GM19328 (cell line): ENCODE results near the gene ZBTB20.
"Not testable (repeated sequence)": the region's sequence is repeated elsewhere in the genome, so short reads cannot be mapped to it uniquely, and the experiment has no call there.

Source experiments
- ATAC-seq: cut with Tn5 transposase; IDR thresholded peaks from one replicate; pipeline ENCODE4 v1.9.1; 2021; ENCODE audit warnings: mild to moderate bottlenecking, moderate library complexity; ENCODE audit not compliant: unreplicated experiment

The ZBTB20 gene

DNA sequence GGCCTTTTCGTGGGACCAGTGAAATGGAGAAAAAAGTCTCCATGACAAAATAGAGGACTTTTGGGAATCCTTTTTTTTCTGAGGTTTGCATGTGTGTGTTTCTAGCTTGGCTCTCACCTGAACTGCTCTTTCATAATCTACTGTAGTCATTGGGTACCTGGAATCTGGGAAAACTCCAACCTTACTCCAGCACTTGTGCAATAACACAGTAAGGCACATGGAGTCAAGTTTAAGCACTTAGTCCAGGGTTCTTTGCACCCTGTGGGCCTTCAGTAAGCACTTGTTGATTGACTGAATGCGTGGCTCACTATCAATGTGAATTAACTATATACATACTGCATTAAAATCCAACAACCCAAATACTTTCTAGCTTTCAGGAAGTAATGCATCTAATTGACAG, 299.5 kb downstream of the ZBTB20 start:
- ATAC-seq, result no peak

DNA sequence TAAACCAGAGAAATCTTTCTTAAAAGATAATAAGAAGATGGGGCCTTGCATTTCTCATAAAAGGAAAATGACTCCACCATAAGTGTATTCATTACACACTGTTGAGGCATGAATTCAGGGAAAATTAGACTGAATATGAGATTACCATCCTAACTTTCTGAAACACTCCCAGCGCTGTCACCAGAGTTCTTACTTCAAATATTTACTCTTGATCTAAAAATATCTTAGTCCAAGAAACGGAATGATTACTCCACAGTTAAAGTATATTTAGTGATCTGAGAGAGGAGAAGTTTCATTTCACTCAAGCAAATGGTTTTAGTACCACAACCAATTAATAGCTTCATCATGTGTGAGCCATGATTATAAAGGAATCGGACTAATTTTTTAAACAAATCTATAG, 300.3 kb downstream of the ZBTB20 start:
- no peak for ATAC-seq

DNA sequence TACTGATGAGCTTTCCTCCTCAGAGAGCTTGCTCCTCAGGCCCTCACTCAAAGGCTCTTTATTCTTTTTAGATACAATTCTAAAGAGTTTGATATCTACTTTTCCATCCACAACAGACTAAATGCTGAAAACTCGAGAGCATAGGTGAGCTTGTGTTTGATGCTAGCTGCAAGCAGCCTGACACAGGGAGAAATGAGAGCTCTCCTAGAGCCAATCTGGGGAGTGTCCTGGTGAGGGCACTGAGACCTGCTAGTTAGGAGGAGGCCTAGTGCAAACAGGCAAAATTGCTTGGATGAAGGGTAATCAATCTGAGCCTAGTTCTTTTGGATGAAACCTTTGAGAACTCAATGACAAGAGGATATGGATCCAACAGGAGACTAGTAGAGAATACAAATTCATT, 300.8 kb downstream of the ZBTB20 start:
- ATAC-seq, result no peak

DNA sequence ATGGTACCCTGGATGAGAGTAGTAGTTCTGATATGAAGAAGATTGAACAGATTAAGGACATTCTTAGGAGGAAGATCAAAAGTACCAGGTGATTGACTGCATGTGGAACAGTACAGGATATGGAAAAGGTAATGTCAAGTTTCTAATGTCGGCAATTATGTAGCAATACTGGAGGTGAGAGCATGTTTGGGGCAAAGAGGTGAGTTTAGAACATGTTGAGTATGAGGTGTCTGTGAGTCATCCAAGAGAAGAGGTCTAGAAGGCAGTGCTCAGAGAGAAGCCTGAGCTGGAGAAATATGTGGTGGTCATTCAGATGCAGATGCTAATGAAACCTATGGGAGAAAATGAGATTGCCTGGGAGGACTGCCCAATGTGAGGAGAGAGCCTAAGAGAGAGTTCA, 305.6 kb downstream of the ZBTB20 start:
- ATAC-seq, result no peak

DNA sequence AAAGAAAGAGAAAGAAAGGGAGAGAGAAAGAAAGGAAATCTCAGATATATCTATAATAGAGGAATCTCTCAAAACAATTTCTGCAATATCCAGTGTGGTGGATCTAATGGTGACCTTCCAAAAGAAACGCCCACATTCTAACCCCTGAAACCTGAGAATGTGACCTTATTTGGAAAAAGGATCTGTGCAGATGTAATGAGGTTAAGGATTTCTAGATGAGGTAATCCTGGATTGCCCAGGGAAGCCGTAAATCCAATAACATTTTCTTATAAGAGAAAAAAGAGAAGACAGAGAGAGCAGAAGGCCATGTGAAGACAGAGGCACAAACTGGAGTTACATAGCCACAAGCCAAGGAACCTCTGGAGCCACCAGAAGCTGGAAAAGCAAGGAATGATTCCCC, 307.6 kb downstream of the ZBTB20 start:
- ATAC-seq, result no peak

DNA sequence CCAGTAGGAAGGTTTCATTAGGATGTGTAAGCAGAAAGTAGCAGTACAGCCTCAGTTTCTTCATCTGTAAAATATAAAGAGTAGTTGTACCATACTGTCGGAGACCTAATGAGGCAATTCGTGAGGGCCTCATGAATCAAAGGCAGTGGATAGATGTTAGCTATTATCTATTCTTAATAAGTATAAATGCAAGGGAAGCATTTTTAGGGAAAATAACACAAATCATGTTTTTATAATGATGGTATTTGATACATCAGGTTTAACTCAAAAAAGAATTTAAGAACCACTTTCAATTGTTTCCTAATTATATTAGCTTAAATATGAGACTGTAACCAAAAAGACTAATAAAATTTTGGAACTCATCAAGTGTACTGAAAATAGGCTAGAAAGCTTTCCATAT, 309.1 kb downstream of the ZBTB20 start:
- ATAC-seq, result no peak

DNA sequence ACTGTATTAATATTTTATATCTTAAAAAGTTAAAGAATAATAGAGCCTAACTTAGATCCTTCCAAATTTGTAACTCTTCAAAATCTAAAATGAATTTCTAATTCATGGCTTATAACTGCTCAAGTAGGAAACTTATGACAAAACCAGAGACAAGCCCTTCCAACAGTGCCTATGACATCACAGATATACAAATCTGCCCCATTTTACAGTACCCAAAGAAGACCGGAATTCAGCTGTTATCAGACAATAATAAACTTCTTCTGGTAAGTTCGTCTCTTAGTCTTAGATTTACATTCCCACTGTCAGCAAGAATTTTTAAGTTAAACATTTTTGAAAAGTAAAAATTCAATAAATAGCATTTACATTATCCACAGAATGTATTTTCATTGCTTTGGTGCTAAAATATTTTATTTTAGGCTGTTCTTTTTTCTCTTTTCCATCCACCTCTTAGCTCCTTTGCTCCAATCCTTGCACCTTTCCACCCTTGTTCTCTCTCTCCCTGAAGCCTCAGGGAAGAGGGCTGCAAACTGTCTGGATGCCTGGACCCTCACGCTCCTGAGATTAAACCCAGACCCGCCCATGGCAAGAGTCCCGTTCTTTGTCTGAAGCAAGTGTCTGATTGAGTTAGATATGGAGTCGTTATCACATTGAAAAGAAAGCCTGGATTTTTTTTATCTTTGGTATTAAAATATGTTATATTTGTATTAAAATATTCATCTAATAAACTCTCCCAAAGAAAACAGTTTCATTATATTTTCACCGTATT, 312.7 kb downstream of the ZBTB20 start:
- no peak for ATAC-seq

DNA sequence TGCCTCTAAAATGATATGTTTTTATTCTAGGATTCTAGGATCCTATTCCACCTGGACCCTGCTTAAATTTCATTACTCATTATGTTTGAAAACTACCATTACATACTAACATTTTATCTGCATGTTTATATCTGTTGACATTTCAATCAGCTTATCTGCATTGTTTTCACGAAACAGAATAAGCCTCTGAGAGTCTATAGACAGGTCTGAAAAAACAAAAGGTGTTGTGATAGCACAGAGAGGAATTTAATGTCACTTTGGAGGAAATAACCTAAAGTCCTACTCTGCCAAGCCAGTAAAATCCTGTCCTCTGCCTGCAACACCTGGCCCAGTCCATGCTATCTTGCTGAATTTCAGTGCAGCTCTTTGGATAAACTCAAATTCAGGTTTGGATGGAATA, 315.2 kb downstream of the ZBTB20 start:
- no peak for ATAC-seq

DNA sequence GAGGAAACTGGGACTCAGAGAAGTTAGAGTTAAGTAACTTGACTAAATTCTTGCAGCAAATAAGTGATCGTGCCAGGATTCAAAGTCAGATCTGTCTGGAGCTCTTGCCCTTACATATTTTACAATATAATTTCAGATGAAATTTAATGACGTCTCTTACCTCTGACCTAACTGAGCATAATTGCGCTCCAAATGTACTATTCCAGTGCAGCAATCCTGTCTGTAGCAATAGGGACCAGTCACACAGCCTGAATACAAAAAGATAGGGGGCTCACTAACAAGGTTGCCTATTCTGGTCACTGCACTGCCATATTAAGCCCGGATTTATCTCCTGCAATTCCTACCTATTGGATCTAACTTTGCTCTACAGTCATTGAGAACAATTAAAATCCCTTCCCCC, 316.4 kb downstream of the ZBTB20 start:
- ATAC-seq, result no peak

DNA sequence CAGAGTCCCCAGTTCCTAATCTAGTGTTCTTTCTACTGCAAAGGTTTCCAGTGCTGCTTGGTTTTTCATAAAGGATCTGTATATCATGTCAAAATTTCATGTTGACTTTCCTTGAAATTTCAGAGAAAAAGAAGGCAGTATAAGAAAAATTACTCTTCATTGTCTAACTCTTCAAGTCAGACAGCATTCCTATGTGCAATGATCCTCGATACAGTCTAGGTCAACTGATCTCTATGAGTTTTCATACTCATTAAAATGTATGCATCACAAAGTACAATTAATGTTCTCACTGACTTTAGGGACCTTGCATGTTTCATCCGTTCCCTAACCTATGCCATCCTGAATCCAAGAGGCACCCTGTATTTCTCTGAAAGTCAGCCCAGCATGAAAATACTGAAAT, 317.3 kb downstream of the ZBTB20 start:
- ATAC-seq, result no peak

DNA sequence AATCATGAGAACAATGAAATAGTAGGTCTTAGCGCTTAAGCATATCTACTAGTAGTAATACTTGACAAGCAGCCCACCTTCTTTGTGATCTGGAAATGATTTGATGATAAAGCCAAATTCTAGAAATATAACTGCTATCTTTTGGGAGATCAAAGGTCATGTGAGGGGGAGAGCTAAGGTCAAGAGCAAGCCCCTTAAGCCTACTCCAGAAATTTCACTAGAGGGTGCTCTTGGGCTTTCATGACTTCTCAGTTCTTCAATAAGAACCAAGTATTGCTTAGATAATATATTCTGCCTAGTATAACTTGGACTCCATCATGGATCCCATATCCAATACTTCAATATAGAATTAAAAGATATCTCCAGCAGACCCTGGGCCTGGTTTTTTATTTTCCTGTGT, 319.6 kb downstream of the ZBTB20 start:
- ATAC-seq, result peak; percentile 76

DNA sequence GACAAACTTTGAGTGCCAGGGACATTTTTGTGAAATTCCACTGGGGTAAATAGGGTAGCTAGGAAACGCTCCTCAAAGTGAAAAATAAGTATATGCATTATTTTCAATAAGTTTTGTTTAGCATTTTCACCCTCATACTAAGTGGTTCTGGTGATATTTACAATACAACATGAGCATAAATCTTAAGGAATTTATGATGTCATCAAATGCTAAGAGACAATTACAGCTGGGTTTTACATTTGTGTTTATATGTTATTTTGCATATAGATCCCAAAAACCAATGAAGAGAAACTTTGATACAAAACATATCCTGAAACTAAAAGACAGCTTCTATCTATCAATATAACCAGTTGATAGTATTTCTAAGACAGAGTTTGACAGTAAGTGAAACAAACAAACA, 323.1 kb downstream of the ZBTB20 start:
- no peak for ATAC-seq

DNA sequence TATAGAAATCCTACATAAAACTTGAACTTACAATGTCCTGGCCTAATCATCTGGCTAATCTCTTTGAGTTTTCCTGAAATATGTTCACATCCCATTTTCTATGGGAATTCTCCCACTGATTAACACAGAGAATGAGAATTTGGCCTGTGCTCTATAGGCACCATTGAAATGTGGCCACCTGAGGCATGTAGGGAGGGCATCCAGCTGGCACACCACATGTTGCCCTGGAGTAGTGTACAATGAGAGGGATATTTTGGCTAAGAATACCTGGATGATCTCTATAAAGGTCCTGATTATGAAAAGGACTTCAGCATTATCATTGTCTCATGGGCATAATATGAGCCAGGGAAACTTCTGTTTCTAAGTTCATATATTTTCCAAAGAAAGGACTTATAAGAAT, 324.0 kb downstream of the ZBTB20 start:
- ATAC-seq, result no peak

DNA sequence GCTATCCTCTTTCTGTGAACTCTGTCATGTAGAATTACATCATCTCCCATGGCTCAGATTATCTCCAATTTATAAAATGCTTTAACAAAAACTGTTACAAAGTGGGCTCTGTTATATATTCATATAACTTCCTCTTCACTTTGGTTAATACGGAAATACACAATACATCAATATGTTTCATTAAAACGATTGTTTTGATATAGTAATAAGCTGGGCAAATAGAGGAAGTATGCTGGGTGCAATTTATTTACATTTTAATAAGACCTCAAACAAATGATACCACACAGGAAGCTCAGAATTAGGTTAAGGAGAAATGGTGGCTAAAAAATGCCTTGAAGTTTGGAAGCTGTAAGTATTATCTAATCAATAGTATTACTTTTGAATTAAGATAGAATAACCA, 331.0 kb downstream of the ZBTB20 start:
- ATAC-seq, result no peak

DNA sequence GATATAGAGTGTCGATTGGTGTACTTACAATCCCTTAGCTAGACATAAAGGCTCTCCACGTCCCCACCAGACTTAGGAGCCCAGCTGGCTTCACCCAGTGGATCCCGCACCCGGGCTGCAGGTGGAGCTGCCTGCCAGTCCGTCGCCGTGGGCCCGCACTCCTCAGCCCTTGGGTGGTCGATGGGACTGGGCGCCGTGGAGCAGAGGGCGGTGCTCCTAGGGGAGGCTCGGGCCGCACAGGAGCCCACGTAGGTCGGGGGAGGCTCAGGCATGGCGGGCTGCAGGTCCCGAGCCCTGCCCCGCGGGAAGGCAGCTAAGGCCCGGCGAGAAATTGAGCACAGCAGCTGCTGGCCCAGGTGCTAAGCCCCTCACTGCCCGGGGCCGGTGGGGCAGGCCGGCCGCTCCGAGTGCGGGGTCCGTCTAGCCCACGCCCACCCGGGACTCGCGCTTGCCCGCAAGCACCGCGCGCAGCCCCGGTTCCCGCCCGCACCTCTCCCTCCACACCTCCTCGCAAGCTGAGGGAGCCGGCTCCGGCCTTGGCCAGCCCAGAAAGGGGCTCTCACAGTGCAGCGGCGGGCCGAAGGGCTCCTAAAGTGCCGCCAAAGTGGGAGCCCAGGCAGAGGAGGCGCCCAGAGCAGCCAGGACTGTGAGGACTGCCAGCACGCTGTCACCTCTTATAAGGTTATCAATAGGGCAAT, 334.4 kb downstream of the ZBTB20 start:
- not testable (repeated sequence) for ATAC-seq

DNA sequence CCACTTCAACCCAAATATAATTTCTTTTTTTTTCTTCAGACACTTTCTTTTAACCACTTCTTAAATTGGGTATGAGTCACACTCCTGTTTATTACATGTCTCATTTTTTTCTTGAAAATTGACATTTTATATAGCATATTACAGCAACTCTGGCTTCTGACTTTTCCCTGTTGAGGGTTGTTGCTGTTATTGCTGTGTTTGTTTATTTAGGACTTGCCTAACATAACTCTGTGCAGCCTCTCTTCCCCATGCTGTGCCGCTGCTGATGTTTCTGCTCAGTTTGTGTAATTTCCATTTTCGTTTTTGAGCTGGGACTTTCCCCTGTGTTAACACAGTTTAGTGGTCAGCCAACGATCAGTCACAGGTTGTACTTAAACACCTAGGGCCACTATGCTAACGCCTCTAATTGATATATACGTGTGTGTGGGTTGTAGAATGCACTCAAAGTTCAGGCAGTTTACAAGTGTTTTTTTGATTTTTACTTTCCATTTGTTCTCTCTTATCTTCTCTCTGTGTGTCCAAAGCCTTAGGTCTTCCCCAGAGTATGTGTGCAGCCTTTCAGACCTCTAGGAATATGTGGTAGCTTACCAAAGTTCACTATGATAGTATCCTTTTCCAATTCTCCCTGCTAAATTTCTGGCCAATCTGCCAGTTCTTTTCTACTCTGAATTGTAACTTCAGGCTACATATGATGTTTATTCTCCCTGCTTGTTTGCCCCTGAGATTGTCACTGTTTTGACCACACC, 337.2 kb downstream of the ZBTB20 start:
- peak; percentile 99 for ATAC-seq

DNA sequence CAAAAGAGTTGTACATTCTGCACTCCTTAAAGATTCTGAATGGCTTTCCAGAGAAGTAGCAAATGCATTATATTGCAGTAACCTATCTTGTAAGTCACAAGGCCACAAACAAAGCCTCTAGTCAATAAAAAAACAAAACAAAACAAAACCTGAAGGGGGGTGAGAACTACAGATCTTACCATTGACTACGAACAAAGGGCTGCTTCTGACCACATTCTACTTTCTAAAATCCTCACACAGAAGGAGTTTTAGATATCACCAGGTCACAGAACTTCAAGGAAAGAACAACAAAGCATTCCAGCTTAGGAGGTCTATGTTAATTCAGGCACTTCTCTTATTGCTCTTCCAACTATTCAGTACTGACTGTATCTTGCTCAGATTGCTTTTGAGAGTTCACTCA, 343.0 kb downstream of the ZBTB20 start:
- no peak for ATAC-seq

DNA sequence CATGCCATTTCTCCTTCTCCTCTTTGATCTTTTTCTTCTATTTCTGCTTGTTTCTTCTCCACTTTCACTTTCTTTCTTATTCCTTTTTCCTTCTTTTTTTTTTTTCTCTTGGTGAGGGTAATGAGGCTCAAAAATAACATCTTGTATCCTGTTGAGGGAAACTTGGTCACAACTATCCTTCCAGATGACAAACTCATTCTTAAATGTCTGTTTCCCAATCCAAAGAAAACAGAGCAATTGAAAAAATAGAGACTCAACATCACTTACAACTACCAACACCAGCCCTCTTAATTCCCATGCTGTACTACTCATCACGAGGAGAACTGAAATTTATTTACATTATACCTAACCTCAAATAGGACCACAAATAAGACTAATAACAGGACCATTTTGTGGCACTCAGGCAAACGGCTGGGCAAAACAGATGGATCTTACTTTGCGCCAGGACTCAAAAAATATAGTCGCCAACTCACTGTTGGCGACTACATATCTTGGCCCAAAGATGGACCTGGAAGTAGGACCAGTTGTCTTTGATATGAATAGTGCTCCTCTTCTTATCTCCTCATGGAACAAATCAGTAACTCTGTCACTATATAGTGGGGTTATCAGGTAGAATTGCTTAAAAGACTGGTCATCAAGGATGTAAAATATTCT, 343.9 kb downstream of the ZBTB20 start:
- no peak for ATAC-seq

DNA sequence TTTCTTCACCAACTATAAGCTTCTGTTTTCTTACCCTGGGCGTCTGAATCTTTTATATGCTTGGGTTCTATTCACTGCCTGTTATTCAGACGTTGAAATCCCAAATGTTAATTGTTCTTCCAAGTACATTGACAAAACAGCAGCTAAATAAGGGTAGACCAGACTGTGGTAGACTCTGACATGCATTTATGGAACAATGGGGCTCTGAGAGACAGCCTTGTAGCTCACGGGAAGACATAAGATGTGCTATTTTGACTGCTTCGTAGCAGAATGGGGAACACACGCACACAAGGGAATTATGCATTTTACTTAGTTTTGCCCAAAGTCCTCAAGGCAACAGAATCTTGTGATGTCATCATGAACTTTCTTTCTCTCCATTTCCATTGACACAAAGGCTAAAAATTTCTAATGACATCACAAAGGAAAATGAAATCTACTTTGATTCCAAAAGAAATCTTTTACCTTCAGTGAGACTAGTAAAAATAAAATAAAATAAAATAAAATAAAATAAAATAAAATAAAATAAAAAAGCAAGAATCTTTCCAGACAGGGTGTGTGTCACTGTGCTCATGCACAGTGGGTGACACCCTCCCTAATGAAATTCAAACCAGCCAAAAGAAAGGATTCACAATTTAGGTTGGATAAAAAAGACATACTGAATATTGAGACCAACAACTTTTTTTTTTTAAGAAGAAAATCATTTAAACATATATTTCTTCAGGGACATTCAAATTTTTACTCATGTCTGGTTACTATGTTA, 346.6 kb downstream of the ZBTB20 start:
- no peak for ATAC-seq

DNA sequence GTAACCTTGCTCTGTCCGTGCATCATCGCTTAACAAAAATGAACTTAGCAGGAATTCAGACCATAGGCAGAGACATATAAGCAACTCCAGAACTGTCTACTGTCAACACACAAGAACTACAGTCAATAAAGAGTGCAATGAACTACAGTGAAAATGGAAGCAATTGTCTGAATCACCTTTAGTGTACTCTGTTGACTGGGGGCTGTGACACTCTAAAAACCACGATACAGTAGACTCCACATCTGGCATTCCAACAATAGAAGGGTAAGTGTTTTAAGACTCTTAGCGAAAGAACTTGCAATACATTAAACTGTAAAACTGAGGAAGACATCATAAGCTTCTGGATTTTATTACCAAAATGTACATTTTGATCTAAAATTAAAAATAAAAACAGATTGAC, 347.3 kb downstream of the ZBTB20 start:
- ATAC-seq, result no peak

DNA sequence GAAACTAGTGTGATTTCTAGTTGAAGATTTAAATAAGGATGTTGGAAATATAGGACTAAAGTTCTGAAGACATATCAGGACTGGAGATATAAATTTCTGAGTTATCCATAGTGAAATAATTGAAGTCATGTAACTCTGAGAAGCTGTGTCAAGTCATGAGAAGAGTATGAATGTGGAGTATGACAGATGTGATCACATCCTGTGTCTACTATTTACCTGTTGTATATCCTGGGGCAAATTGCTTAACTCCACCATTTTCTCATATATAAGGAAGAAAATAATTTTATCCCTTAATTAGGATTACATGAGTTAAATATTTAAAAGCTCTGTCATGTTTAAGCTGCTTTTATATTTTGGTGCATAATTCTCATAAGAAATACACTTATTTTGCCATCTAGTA, 350.3 kb downstream of the ZBTB20 start:
- ATAC-seq, result no peak
